NCI-H146 (cell line): ENCODE data around the gene VASH2.

Source experiments
- DNase-seq: peaks from one replicate; lab custom pipeline; 2025; lab: John Stamatoyannopoulos, UW

The VASH2 gene

GRCh38 chr1:213035573-213035972 lies 85.2 kb downstream of the VASH2 start:
- no peak for DNase-seq
